ENCODE results near the gene SAFB. TPM values are rescaled to one million over a fixed set of nuclear protein-coding genes. Genes with fewer than 3 reads are reported as not detected.

The SAFB gene
- total RNA-seq, 4 donors from 2014 or later, result 29.8 to 60.0 (median 56.1) TPM

DNA sequence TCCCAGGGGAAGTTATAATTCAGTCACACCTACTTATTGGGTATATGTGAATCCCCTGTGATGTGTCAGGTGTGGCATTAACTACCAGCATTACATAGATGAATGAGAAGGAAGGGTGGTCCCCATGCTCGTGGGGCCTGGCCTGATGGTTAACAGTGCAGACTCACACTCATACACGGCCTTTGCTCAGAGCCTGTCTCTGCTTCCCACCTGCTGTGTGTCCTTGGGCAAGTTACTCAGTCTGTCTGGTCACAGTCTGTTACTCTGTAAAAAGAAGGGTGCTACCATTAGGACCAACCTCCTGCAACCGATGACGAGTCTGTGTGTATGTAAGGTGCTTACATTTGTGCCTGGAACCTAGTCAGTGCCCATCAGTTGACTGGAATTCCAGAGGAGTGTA lies 23.8 kb downstream of the SAFB start:
- intact Hi-C loops (cut with DNase I; ENCODE audit: low total_unique reads) (no loop called here), in situ Hi-C loops (cut with MboI; ENCODE audit: low sequenced_read_pairs in 4 of 4) (no loop called here)
- ATAC-seq (no peak), DNase-seq (no peak)
- H3K4me3 ChIP-seq, result no peak overlapping the region
- H3K4me1 ChIP-seq, result no peaks in the 10 kb centered on the region
- no peaks in the 10 kb centered on the region for H3K27me3 ChIP-seq
- no peak overlapping the region for H3K27ac ChIP-seq
- H3K36me3 ChIP-seq, result peaks cover 0 to 71% of the 10 kb centered on the region in 2 donors
- H3K9me3 ChIP-seq, result no peaks in the 10 kb centered on the region
- TF ChIP-seq POLR2A (IDR thresholded peaks at IDR 0.05), result no peak
- TF ChIP-seq, protein P1, sequence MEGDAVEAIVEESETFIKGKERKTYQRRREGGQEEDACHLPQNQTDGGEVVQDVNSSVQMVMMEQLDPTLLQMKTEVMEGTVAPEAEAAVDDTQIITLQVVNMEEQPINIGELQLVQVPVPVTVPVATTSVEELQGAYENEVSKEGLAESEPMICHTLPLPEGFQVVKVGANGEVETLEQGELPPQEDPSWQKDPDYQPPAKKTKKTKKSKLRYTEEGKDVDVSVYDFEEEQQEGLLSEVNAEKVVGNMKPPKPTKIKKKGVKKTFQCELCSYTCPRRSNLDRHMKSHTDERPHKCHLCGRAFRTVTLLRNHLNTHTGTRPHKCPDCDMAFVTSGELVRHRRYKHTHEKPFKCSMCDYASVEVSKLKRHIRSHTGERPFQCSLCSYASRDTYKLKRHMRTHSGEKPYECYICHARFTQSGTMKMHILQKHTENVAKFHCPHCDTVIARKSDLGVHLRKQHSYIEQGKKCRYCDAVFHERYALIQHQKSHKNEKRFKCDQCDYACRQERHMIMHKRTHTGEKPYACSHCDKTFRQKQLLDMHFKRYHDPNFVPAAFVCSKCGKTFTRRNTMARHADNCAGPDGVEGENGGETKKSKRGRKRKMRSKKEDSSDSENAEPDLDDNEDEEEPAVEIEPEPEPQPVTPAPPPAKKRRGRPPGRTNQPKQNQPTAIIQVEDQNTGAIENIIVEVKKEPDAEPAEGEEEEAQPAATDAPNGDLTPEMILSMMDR (IDR thresholded peaks at IDR 0.05 in 4 of 5, conservative IDR thresholded peaks at IDR 0.05 in 1 of 5), result no peak

DNA sequence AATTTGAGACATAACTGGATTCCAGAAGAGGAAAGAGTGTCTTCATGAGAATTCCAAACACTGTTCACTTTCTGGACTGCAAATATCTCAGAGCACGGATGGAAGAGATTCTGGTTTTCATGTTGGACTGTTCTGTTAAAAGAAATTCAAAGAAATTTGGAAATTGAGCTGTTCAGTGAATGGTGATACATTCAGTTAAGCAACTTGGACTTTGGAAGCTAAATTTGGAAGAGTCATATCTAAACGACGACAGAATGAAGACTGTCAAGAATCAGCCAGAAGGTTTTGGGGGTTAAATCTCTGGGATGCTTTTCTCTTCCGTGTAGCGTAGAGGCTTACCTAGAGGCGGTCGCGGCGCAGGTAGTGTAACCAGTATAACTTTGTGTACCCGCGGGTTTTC lies 25.6 kb downstream of the SAFB start:
- no peak for ATAC-seq
- TF ChIP-seq POLR2A (IDR thresholded peaks at IDR 0.05), result no peak
- TF ChIP-seq, protein P1 (IDR thresholded peaks at IDR 0.05 in 4 of 5, conservative IDR thresholded peaks at IDR 0.05 in 1 of 5), result no peak
- DNase-seq, result no peak
- H3K9me3 ChIP-seq, result no peaks in the 10 kb centered on the region
- H3K27ac ChIP-seq, result no peak overlapping the region
- intact Hi-C loops (cut with DNase I; ENCODE audit: low total_unique reads) (no loop called here), in situ Hi-C loops (cut with MboI; ENCODE audit: low sequenced_read_pairs in 4 of 4) (no loop called here)
- H3K36me3 ChIP-seq, result peaks cover 0 to 80% of the 10 kb centered on the region in 2 donors
- no peaks in the 10 kb centered on the region for H3K27me3 ChIP-seq
- H3K4me3 ChIP-seq, result no peak overlapping the region
- no peaks in the 10 kb centered on the region for H3K4me1 ChIP-seq

DNA sequence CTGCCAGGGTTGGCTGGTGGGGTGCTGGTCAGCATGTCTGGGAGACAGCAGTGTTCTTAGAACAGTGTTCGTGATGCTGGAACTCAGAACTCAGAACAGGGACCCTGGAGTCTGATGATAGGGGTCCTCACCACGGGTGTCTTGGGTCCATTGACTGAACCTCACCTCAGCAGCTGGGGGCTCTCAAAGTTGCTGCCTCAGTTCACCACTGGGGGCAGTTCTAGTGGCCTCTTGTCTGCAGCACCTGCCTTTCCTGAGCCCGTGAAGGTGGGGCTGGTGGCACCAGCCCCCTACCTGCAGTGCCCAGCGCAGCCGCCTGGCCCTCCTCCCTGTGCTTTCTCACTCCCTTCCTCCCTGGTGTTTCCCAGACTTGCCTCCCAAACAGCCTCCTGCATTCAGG lies 28.5 kb downstream of the SAFB start:
- intact Hi-C loops (cut with DNase I; ENCODE audit: low total_unique reads), result no loop called here
- no peak for TF ChIP-seq POLR2A (IDR thresholded peaks at IDR 0.05)
- TF ChIP-seq, protein P1 (IDR thresholded peaks at IDR 0.05 in 4 of 5, conservative IDR thresholded peaks at IDR 0.05 in 1 of 5), result no peak
- H3K36me3 ChIP-seq, result peaks cover 0 to 92% of the 10 kb centered on the region in 2 donors
- no peaks in the 10 kb centered on the region for H3K4me1 ChIP-seq
- no peaks in the 10 kb centered on the region for H3K9me3 ChIP-seq
- H3K27ac ChIP-seq, result no peak overlapping the region
- no peak for DNase-seq
- H3K27me3 ChIP-seq, result no peaks in the 10 kb centered on the region
- ATAC-seq, result no peak
- no peak overlapping the region for H3K4me3 ChIP-seq
- in situ Hi-C loops (cut with MboI; ENCODE audit: low sequenced_read_pairs in 4 of 4), result no loop called here

DNA sequence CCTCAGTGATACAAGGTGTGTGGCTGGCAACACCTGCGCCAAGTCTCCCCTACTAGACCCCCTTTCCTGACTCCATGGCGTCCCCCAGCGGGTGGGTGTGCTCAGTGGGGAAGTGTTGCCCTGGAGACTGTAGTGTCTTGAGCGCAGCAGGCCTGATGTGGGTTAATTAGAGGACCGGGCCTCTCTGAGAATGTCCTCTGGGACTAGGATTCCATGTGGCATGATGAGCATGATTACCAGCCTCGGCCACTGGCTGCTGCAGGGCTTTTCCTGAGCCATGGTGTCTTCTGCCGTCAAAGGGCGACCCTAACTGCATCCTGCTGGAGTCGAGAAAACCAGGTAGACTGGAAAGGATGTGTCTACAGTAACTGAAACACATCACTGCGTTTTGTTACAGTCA lies 29.4 kb downstream of the SAFB start:
- no peak overlapping the region for H3K27ac ChIP-seq

More for the DNA sequence above, 29.4 kb downstream of the SAFB start:
- DNase-seq (no peak), ATAC-seq (no peak)
- H3K9me3 ChIP-seq, result no peaks in the 10 kb centered on the region
- intact Hi-C loops (cut with DNase I; ENCODE audit: low total_unique reads) (no loop called here), in situ Hi-C loops (cut with MboI; ENCODE audit: low sequenced_read_pairs in 4 of 4) (no loop called here)
- no peak for TF ChIP-seq POLR2A (IDR thresholded peaks at IDR 0.05)
- TF ChIP-seq, protein P1 (IDR thresholded peaks at IDR 0.05 in 4 of 5, conservative IDR thresholded peaks at IDR 0.05 in 1 of 5), result no peak
- H3K4me3 ChIP-seq, result no peak overlapping the region
- no peaks in the 10 kb centered on the region for H3K27me3 ChIP-seq
- H3K4me1 ChIP-seq, result no peaks in the 10 kb centered on the region
- H3K36me3 ChIP-seq, result peaks cover 0 to 92% of the 10 kb centered on the region in 2 donors
